ENCODE measurements around the gene INPP5A. TPM values are rescaled to one million over a fixed set of nuclear protein-coding genes. Genes with fewer than 3 reads are reported as not detected.

INPP5A gene
- total and polyA plus RNA-seq, 10 of the 15 experiments (the other 5 are each of a cell fraction or from before 2014, with no cell fraction given), result 0.52 to 15.0 (median 6.3) TPM

- TF ChIP-seq, protein P1, sequence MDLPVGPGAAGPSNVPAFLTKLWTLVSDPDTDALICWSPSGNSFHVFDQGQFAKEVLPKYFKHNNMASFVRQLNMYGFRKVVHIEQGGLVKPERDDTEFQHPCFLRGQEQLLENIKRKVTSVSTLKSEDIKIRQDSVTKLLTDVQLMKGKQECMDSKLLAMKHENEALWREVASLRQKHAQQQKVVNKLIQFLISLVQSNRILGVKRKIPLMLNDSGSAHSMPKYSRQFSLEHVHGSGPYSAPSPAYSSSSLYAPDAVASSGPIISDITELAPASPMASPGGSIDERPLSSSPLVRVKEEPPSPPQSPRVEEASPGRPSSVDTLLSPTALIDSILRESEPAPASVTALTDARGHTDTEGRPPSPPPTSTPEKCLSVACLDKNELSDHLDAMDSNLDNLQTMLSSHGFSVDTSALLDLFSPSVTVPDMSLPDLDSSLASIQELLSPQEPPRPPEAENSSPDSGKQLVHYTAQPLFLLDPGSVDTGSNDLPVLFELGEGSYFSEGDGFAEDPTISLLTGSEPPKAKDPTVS (IDR thresholded peaks at IDR 0.05; ENCODE audit: low read depth, low read length), result no peak
- TF ChIP-seq TCF3 (IDR thresholded peaks at IDR 0.05; ENCODE audit: borderline replicate concordance, insufficient read depth, low read depth, low read length) (no peak), MXI1 (IDR thresholded peaks at IDR 0.05; ENCODE audit: low read depth, low read length) (no peak), RAD21 (IDR thresholded peaks at IDR 0.05; ENCODE audit: insufficient read depth, low read depth, low read length) (no peak), CHD1 (IDR thresholded peaks at IDR 0.05; ENCODE audit: low read depth, low read length) (no peak), SMAD1 (IDR thresholded peaks at IDR 0.05; ENCODE audit: low read depth, partially characterized antibody) (no peak), SIX5 (IDR thresholded peaks at IDR 0.05; ENCODE audit: low read depth, low read length, severe bottlenecking) (no peak)
These were observed 239.9 kb downstream of the INPP5A start (continued) for GRCh38 chr10:132777441-132777840.

DNA sequence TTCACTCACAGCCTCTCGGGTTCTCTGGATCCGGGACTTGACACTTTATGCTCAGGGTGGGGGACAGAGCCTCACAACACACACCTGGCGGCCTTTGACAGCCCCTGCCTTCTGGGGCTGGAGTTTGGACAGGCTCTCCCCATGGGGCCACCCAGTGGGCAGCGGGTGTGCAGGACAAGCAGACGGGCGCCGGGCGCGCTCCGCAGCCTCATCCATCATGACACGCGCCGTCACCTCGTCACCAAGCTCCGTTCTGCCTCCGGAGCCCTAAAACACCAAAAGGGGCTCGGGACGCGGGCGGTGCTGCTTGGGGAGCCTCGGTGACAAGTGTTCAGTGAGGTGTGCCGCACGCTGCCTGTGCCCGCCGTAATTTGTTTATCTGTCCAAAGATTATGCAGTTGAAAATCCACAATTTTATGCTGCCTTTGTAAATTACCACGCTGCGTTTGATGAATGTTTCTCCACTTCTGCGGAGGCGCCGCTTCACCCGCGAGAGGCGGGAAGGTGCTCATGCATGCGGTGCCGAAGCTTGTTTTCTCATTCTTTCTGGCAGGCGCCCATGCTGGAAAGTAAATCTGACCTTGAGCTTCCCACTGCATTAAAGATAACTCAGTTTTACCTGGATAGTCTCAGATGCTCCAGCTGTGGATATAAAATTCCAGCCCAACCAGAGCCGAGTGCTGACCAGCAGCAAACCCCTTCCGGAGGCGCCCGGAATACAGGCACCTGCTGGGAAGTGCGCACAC is 242.1 kb downstream of the INPP5A start:
- Histone ChIP-seq H3K9me3 (replicated peaks; ENCODE audit: control insufficient read depth, insufficient read depth, low read length) (no peaks in the 10 kb centered on the region; the same call in 2 of the 3 replicates), H3K4me3 (no peak overlapping the region), H3K36me3 (ENCODE audit: control insufficient read depth in 2 of 2, insufficient read depth in 2 of 2, low read length in 1 of 2) (no peaks in the 10 kb centered on the region; a peak in 1 of 4 replicates), H3K27me3 (replicated peaks in 1 of 2; ENCODE audit: control insufficient read depth in 2 of 2, insufficient read depth in 2 of 2, low read length in 1 of 2) (no peaks in the 10 kb centered on the region), H2AFZ (ENCODE audit: control insufficient read depth, low read depth, low read length) (no peak overlapping the region), H4K20me1 (ENCODE audit: control insufficient read depth, insufficient read depth) (no peaks in the 10 kb centered on the region), H3K79me2 (ENCODE audit: control insufficient read depth, insufficient read depth, low read length) (no peaks in the 10 kb centered on the region), H3K27ac (ENCODE audit: control insufficient read depth, insufficient read depth) (no peak overlapping the region), H3K9ac (ENCODE audit: control insufficient read depth, insufficient read depth, low read length) (no peak overlapping the region), H3K4me2 (ENCODE audit: control insufficient read depth, insufficient read depth) (no peak overlapping the region), H3K4me1 (ENCODE audit: control insufficient read depth, insufficient read depth, low read length) (no peaks in the 10 kb centered on the region)
- ChIA-PET CTCF (no interaction called here), SMC1A (ENCODE audit: uncharacterized antibody, unreplicated experiment) (no interaction called here), RAD21 (ENCODE audit: unreplicated experiment) (no interaction called here), POLR2A (no interaction called here)
- in situ Hi-C loops (cut with MboI), result no loop called here
- FAIRE-seq, result no peak
- DNase-seq (ENCODE audit: low read depth, low spot score), result no peak
- BruUV-seq (replicated peaks), result no TSS peak
- intact Hi-C loops (cut with micrococcal nuclease; ENCODE audit: unreplicated experiment), result no loop called here
- ATAC-seq, result no peak
- no peak for TF ChIP-seq TBL1XR1 (IDR thresholded peaks at IDR 0.05; ENCODE audit: low read depth, low read length)
- TF ChIP-seq MYB (IDR thresholded peaks at IDR 0.05; ENCODE audit: borderline replicate concordance, low read depth, low read length), result no peak
- no peak for TF ChIP-seq BCL11A (IDR thresholded peaks at IDR 0.05; ENCODE audit: low read depth, low read length)
- no peak for TF ChIP-seq TCF12 (IDR thresholded peaks at IDR 0.05; ENCODE audit: low read depth, low read length)
- TF ChIP-seq HDAC2 (IDR thresholded peaks at IDR 0.05), result no peak
- TF ChIP-seq, protein P2, sequence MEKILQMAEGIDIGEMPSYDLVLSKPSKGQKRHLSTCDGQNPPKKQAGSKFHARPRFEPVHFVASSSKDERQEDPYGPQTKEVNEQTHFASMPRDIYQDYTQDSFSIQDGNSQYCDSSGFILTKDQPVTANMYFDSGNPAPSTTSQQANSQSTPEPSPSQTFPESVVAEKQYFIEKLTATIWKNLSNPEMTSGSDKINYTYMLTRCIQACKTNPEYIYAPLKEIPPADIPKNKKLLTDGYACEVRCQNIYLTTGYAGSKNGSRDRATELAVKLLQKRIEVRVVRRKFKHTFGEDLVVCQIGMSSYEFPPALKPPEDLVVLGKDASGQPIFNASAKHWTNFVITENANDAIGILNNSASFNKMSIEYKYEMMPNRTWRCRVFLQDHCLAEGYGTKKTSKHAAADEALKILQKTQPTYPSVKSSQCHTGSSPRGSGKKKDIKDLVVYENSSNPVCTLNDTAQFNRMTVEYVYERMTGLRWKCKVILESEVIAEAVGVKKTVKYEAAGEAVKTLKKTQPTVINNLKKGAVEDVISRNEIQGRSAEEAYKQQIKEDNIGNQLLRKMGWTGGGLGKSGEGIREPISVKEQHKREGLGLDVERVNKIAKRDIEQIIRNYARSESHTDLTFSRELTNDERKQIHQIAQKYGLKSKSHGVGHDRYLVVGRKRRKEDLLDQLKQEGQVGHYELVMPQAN (conservative IDR thresholded peaks at IDR 0.05), result no peak
- TF ChIP-seq, protein P3, sequence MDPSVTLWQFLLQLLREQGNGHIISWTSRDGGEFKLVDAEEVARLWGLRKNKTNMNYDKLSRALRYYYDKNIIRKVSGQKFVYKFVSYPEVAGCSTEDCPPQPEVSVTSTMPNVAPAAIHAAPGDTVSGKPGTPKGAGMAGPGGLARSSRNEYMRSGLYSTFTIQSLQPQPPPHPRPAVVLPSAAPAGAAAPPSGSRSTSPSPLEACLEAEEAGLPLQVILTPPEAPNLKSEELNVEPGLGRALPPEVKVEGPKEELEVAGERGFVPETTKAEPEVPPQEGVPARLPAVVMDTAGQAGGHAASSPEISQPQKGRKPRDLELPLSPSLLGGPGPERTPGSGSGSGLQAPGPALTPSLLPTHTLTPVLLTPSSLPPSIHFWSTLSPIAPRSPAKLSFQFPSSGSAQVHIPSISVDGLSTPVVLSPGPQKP (IDR thresholded peaks at IDR 0.05; ENCODE audit: low read depth, low read length), result no peak
- WGBS (ENCODE audit: insufficient coverage, insufficient replicate concordance, low lambda C conversion rate, missing lambda C conversion rate), result 97% methylated on average over 41 of the region's 41 CpGs

All from GM12878 (cell line).